GM11168 (cell line): ENCODE measurements around the gene ZKSCAN3.
"Not testable (repeated sequence)": the region's sequence is repeated elsewhere in the genome, so short reads cannot be mapped to it uniquely, and the experiment has no call there.

Experiments used
- in situ Hi-C: fragments of 300-500 bp; cut with MboI; formaldehyde crosslinking; loops from one replicate; pipeline ENCODE4 v1.12.0; 2022; ENCODE audit warnings: low sequenced_read_pairs; ENCODE audit not compliant: unreplicated experiment

Gene ZKSCAN3

GRCh38 chr6:28349892-28350737 is at the start of gene ZKSCAN3:
TSS of gene ZKSCAN3 (plus strand) at chr6:28349947. CDS start at chr6:28359587, 9,640 bp downstream.
- in situ Hi-C loops, result loop anchor here (10.0 to 25.0 kb wide), 2 partner anchors 85 to 438 kb away; partner anchors contain the start of genes OR2B2 and ZSCAN26

GRCh38 chr6:28303570-28303969 is 46.2 kb upstream of the ZKSCAN3 start:
- in situ Hi-C loops, result no loop called here

GRCh38 chr6:28306363-28306762 is 43.4 kb upstream of the ZKSCAN3 start:
- in situ Hi-C loops, result not testable (repeated sequence)

DNA sequence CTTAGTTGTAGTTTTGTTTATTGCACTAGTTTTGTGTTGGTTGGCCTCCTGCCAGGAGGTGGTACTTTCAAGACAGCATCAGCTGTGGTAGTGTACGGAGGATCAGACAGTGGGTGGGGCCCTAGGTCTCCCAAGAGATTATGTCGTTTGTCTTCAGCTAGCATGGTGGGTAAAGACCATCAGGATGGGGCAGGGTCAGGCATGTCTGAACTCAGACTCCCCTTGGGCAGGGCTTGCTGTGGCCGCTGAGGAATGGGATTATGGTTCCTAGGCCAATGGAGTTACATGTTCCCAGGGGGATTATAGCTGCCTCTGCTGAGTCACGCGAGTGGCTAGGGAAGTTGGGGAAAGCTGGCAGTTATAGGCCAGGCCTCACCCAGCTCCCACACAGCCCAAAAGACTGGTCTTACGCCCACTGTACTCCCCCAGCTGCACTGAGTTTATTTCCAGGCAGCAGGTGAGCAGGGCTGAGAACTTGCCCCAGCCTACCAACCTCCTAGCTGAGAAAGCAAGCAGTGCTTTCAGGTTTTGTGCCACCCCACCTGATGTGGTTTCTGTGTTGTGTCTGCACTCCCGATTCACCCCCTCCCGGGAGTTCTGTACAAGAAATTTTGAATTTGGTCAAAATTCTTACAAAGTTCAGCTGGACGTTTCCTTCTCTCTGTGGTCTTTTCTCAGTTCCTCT is 38.5 kb upstream of the ZKSCAN3 start:
- in situ Hi-C loops, result no loop called here

- in situ Hi-C loops, result no loop called here
Measured at GRCh38 chr6:28312939-28313338, 36.8 kb upstream of the ZKSCAN3 start.

- in situ Hi-C loops, result no loop called here
Measured at GRCh38 chr6:28315628-28316027, 34.1 kb upstream of the ZKSCAN3 start.

DNA sequence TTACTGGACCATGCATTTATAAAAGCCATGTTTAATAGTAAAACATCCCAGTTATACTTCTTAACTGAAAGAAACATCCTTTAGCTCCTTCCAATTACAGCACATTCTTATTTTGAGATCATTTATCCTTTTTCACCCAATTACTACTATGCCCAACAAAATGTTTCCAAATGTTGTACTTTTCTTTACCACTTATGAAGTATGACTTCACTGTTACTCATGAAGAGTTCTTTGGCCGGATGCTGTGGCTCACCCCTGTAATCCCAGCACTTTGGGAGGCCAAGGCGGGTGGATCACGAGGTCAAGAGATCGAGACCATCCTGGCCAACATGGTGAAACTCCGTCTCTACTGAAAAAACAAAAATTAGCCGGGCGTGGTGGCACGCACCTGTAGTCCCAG is 31.9 kb upstream of the ZKSCAN3 start:
- in situ Hi-C loops, result not testable (repeated sequence)

- in situ Hi-C loops, result no loop called here
Measured at GRCh38 chr6:28322661-28323060, 27.1 kb upstream of the ZKSCAN3 start.

- in situ Hi-C loops, result no loop called here
Measured at GRCh38 chr6:28323813-28324424, 25.8 kb upstream of the ZKSCAN3 start.

DNA sequence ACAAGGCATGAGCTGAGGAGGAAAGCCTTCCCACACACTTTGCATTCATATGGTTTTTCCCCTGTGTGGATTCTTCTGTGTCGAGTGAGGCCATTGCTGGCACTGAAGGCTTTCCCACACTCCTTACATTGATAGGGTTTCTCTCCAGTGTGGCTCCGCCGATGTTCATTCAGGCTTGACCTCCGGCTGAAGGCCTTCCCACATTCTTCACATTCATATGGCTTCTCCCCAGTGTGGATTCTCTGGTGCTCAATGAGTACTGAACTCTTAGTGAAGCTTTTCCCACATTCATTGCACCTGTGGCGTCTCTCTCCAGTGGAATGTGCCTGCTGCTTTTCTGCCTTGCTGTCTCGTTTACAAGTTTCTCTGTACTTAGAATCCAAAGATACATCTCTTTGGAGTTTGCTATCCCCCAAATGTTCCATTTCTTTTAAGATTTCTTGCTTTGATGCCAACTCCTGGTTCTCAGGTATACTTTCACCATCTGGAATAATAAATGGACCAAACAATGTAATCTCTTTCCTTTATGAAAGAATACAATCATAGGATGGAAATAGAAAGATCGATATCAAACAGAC is 23.3 kb upstream of the ZKSCAN3 start:
- in situ Hi-C loops, result no loop called here

DNA sequence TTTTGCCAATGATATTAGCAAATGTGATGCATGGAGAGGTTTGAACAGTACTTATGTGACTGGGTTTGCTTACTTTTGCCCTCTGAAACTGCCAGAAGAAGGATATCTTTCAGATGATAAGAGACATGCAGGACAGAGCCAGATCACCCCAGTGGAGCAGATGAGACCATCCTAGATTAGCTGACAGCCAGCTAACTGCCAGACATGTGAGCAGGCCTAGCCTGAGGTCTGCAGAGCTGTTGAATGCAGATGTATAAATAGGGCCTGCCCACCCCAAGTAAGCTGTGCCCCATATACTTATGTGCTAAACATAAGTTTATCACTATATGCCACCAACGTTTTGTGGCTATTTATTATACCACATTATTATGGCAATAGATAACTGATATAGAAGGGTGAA is 19.7 kb upstream of the ZKSCAN3 start:
- in situ Hi-C loops, result no loop called here

DNA sequence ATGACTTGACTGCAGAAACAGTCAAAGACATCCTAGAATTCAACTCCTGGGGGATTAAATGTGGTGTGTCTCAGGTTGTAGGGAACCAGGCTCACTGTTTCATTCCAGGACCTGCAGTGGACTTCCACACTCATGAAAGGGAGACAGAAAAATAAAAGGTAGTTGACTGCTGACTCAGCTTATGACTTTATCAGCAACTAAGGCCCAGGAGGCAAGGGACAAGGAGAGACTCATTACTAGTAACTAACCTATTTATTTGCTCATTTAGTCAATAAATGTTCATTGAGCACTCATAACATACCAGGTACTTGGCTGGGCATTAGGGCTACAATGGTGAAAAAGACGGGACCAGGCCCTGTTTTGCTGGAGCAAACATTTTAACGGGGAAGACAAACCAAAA is 16.7 kb upstream of the ZKSCAN3 start:
- in situ Hi-C loops, result no loop called here

GRCh38 chr6:28333599-28334018 is 16.1 kb upstream of the ZKSCAN3 start:
- in situ Hi-C loops, result no loop called here

DNA sequence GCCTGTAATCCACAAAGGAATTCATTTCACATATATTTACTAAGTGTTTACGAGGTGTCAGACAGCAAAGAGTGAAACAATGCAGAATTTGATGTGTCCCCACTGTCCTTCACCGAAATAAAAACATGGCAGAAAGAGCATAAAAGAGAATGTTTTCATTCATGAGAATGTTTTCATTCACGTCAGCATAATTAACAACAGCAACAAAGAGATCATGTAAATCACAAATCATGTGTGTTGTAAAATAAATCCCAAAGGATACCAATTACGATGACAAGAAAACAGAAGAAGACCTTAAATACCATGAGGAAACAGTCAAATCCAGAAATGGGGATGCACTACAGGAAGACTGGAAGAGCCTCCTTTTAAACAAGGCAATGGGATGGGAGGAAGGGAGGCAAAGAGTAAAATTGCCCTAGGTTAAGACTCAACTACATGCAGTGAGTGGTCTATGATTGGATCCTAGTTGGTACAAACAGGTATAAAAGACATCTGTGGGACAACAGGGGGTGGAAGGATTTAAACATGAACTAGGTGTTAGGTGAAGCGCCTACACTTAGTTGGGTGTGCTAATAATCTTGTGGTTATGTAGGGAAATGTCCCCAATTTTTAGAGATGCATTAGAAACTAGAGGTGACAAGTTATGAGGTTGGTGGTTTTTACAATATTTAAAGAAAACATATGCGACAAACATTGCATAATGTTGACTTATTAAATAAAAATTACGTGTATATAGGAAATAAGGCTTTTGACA is 15.3 kb upstream of the ZKSCAN3 start:
- in situ Hi-C loops, result no loop called here

GRCh38 chr6:28335040-28335563 is 14.6 kb upstream of the ZKSCAN3 start:
- in situ Hi-C loops, result no loop called here

GRCh38 chr6:28335564-28336283 is 14.0 kb upstream of the ZKSCAN3 start, which contains the start of gene ZSCAN31:
TSS of gene ZSCAN31 (minus strand) at chr6:28336148. CDS start at chr6:28329683, 6,465 bp downstream.
- in situ Hi-C loops, result no loop called here

DNA sequence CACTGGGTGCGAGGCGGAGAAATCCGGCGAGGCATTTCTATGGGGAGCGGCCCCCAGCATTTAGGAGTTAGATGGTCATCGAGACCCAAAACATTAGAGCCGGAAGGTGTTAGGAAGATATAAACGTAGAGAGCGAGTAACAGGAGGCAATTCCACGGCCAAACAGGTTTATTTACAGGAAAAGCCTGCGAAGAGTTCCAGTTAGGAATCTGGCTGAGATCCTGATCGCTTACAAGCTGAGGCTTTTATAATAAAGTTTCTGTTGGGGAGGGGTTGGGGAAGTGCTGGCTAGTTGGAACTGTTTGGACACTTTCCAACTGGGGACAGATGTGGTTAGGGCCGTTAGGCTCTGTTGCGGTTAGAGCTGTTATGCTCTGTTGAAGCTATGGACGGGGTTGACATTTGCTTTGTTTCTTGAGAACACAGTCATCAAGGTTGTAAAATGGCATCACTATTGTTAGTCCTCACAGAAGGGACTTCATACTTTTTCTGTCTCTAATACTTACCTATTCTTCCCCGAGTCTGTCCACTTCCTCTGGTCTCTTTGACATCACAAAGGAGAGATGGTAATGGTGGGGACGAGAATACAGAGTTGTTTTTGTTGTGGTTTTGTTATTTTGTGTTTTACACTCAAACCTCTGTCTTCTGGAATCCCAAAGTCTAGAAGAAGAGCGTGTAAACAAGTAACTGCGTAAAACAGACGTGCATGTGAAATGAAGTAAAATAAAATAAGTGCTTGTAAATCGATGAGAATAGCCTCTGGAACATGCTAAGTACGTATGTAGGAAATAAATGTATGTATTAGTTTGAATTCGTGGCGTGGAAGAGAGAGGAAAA is 13.2 kb upstream of the ZKSCAN3 start:
- in situ Hi-C loops, result no loop called here

DNA sequence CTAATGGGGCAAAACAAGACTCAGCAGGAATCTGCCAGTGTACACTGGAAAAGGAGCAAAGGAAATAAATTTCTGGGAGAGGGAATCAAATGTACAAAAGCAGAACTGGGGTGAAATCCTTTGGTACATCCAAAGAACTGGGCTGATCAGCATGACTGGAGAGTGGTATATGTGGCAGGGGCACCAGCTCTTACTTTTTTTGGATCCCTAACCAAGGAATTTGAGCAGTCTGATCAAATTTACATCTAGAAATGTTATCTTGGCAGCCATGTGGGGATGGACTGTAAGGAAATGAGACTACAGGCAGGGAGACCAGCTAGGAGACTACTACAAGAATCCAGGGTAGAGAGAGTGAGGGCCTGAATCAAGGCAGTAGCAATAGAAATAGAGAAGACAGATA is 12.6 kb upstream of the ZKSCAN3 start:
- in situ Hi-C loops, result no loop called here
